ENCODE measurements around the gene SHMT2.

DNA sequence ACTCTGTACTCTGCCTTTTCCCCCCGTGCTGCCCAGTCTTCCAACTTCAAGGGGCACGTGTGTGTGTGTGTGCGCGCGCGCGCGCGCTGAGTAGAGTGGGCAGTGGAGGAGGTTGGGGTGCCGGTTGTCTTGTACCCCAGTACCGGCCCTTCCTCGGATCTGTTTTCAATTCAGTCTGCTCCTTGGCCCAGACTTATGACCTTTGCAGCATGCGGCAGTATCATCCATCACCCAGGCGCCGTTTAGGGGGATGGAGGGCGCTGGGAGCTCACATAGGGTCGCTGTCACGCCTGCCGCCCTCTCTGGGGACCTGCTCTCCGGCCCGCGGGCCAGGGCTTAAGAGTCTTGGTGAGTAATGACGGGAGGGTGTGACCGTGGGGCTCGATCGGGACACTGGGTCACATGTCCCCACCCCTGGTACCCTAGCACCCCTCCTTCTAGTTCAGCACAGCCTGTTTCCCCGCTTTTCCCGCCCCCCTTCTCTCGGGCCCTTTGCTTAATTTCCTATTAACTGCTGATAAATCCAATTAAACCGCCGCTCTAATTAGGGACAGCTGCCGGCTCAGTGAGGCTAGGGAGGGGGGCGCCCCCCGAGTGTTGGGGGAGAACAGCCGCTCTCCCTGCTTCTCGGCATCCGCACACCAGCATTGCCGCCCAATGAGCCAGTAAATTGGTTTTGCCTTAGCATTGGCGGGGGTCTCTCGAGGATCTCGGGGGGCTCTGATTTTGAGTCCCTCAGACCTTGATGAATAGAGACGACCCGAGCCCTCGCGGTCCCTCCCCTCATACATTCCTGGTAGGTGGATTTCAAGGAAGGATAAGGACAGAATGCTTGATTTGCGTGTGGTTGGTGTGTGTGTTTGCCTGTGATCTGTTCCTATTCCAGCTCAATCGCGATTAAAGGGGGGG, 12.1 kb downstream of the SHMT2 start:
- TF ChIP-seq POLR2A (IDR thresholded peaks at IDR 0.05) (no peak), POLR2AphosphoS5 (IDR thresholded peaks at IDR 0.05) (no peak), CTCF (IDR thresholded peaks at IDR 0.05) (no peak), EP300 (IDR thresholded peaks at IDR 0.05) (no peak)
